Measurements from ENCODE around the gene FZD8.

The FZD8 gene

DNA sequence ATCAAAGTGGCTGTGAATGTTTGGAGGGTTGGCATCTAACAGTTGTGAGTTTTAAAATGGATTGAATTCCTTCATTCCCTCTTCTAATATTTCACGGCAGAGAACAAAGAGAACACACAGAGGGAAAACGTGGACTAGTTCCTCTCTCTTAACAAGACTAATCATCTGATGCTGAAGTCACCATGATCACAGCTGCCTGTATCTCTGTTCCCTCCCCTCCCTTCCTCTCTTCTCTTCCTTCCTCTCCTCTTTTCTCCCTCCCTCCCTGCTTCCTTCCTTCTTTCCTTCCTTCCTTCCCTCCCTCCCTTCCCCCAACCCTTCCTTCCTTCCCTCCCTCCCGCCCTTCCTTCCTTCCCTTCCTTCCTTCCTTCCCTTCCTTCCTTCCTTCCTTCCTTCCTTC is 47.0 kb downstream of the FZD8 start:
- TF ChIP-seq EZH2 (IDR thresholded peaks at IDR 0.05; ENCODE audit: borderline replicate concordance, low read length): no peak
- TF ChIP-seq, protein P1, sequence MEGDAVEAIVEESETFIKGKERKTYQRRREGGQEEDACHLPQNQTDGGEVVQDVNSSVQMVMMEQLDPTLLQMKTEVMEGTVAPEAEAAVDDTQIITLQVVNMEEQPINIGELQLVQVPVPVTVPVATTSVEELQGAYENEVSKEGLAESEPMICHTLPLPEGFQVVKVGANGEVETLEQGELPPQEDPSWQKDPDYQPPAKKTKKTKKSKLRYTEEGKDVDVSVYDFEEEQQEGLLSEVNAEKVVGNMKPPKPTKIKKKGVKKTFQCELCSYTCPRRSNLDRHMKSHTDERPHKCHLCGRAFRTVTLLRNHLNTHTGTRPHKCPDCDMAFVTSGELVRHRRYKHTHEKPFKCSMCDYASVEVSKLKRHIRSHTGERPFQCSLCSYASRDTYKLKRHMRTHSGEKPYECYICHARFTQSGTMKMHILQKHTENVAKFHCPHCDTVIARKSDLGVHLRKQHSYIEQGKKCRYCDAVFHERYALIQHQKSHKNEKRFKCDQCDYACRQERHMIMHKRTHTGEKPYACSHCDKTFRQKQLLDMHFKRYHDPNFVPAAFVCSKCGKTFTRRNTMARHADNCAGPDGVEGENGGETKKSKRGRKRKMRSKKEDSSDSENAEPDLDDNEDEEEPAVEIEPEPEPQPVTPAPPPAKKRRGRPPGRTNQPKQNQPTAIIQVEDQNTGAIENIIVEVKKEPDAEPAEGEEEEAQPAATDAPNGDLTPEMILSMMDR (IDR thresholded peaks at IDR 0.05; ENCODE audit: low read length): no peak
- H3K9me3 ChIP-seq (ENCODE audit: low read length): no peaks in the 10 kb centered on the region
- no peaks in the 10 kb centered on the region for H3F3A ChIP-seq (ENCODE audit: insufficient read depth, low read length)
- H3K27me3 ChIP-seq (ENCODE audit: insufficient read depth, low read length): no peaks in the 10 kb centered on the region
- H3K27ac ChIP-seq (ENCODE audit: low read depth, low read length, poor library complexity, severe bottlenecking): no peak overlapping the region
- no peak overlapping the region for H3K4me2 ChIP-seq (ENCODE audit: low read length)
- no peaks in the 10 kb centered on the region for H3K79me2 ChIP-seq (ENCODE audit: insufficient read depth, low read length)
- H2AFZ ChIP-seq (ENCODE audit: low read length): no peak overlapping the region
- H3K9me2 ChIP-seq (ENCODE audit: low read depth, low read length): no peaks in the 10 kb centered on the region
- no peak overlapping the region for H3K4me3 ChIP-seq (ENCODE audit: low read depth, low read length, poor library complexity, severe bottlenecking)
- no peaks in the 10 kb centered on the region for H4K20me1 ChIP-seq (ENCODE audit: insufficient read depth, low read length)
- H3K4me1 ChIP-seq (ENCODE audit: insufficient read depth, low read length, severe bottlenecking): no peaks in the 10 kb centered on the region
- no peaks in the 10 kb centered on the region for H3K36me3 ChIP-seq (ENCODE audit: insufficient read depth, low read length)
- no peak overlapping the region for H3K9ac ChIP-seq (ENCODE audit: low read length)

DNA sequence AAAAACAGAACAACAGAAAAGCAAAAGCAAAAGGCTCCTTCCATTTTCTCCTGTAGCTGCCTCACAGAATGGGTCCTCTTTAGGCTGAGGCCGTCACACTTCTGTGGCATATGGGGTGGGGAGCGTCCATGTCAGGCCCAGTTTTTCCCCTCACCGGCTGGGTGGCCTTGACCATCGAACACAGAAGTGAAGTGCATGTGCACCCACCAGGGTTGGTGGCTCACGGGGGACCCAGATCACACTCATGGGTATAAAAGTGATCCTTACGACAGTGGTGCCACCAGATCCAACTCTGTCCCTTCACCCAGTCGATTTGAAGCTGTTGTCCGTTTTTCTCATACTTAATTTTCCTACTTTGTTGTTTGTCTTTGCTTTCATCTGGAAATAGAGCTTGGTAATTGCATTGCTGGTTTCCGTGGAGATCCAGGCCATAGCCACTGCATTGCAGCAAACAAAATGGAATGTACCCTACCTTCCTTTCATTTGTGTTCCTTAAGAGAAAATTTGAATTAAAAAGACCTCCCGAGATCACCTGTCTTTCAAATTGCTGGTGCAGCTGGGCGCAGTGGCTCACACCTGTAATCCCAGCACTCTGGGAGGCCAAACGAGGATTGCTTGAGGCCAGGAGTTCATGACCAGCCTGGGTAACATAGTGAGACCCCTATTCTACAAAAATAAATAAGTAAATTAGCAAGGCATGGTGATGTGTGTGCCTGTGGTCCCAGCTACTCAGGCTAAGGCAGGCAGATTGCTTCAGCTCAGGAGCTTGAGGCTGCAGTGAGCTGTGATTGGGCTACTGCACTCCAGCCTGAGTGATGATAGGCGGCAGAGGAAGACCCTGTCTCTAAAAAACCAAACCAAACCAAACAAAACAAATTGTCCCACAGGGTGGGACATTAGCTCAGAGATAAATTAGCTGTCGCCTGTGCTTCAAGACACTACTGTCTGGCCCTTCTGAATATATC is 47.7 kb downstream of the FZD8 start:
- no peak overlapping the region for H2AFZ ChIP-seq (ENCODE audit: low read length)
- H3K27ac ChIP-seq (ENCODE audit: low read depth, low read length, poor library complexity, severe bottlenecking): no peak overlapping the region
- no peaks in the 10 kb centered on the region for H3K27me3 ChIP-seq (ENCODE audit: insufficient read depth, low read length)
- H3K9ac ChIP-seq (ENCODE audit: low read length): no peak overlapping the region
- H4K20me1 ChIP-seq (ENCODE audit: insufficient read depth, low read length): no peaks in the 10 kb centered on the region
- TF ChIP-seq EZH2 (IDR thresholded peaks at IDR 0.05; ENCODE audit: borderline replicate concordance, low read length): no peak
- TF ChIP-seq, protein P1 (IDR thresholded peaks at IDR 0.05; ENCODE audit: low read length): no peak
- no peaks in the 10 kb centered on the region for H3K4me1 ChIP-seq (ENCODE audit: insufficient read depth, low read length, severe bottlenecking)
- H3K79me2 ChIP-seq (ENCODE audit: insufficient read depth, low read length): no peaks in the 10 kb centered on the region
- no peaks in the 10 kb centered on the region for H3K9me2 ChIP-seq (ENCODE audit: low read depth, low read length)
- no peaks in the 10 kb centered on the region for H3K36me3 ChIP-seq (ENCODE audit: insufficient read depth, low read length)
- H3K4me3 ChIP-seq (ENCODE audit: low read depth, low read length, poor library complexity, severe bottlenecking): no peak overlapping the region
- no peaks in the 10 kb centered on the region for H3K9me3 ChIP-seq (ENCODE audit: low read length)
- no peaks in the 10 kb centered on the region for H3F3A ChIP-seq (ENCODE audit: insufficient read depth, low read length)
- H3K4me2 ChIP-seq (ENCODE audit: low read length): no peak overlapping the region

DNA sequence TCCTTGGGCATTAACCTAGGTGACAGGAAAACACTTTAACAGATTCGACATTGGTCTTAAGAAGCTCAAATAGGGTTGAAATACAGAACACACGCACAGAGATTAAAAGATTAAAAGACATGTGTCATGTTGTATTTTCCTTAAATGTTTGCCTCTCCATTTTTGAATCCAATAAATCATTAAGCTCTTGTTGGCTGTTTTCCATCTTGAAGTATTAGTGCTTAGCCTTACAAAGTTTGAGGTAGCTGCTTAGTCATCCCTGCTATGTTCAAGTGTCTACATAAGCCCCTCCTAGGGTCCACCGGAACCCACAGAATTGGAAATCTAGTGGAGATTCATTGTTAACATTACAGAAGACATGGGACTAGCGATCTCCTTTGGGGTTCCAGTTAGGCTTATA is 49.7 kb downstream of the FZD8 start:
- Histone ChIP-seq H3K4me2 (ENCODE audit: low read length) (no peak overlapping the region), H2AFZ (ENCODE audit: low read length) (no peak overlapping the region), H3K4me3 (ENCODE audit: low read depth, low read length, poor library complexity, severe bottlenecking) (no peak overlapping the region), H3K9me3 (ENCODE audit: low read length) (no peaks in the 10 kb centered on the region), H4K20me1 (ENCODE audit: insufficient read depth, low read length) (no peaks in the 10 kb centered on the region), H3K36me3 (ENCODE audit: insufficient read depth, low read length) (no peaks in the 10 kb centered on the region), H3K27ac (ENCODE audit: low read depth, low read length, poor library complexity, severe bottlenecking) (no peak overlapping the region), H3K9ac (ENCODE audit: low read length) (no peak overlapping the region), H3K9me2 (ENCODE audit: low read depth, low read length) (no peaks in the 10 kb centered on the region), H3K79me2 (ENCODE audit: insufficient read depth, low read length) (no peaks in the 10 kb centered on the region), H3K27me3 (ENCODE audit: insufficient read depth, low read length) (no peaks in the 10 kb centered on the region), H3K4me1 (ENCODE audit: insufficient read depth, low read length, severe bottlenecking) (no peaks in the 10 kb centered on the region), H3F3A (ENCODE audit: insufficient read depth, low read length) (no peaks in the 10 kb centered on the region)
- TF ChIP-seq, protein P1 (IDR thresholded peaks at IDR 0.05; ENCODE audit: low read length): no peak
- no peak for TF ChIP-seq EZH2 (IDR thresholded peaks at IDR 0.05; ENCODE audit: borderline replicate concordance, low read length)
